HS-27A (cell line): ENCODE measurements around the gene GYPB.
A peak's percentile ranks its signal among the peaks of the same experiment; 100 is the strongest.
"Not testable (repeated sequence)": the region's sequence is repeated elsewhere in the genome, so short reads cannot be mapped to it uniquely, and the experiment has no call there.

ENCODE experiments used
- DNase-seq: peaks from one replicate; pipeline ENCODE4 v3.0.0-alpha.2; 2012; ENCODE audit warnings: low read depth, missing footprints

Gene GYPB

GRCh38 chr4:144008602-144009001, 10.6 kb downstream of the GYPB start:
- not testable (repeated sequence) for DNase-seq

DNA sequence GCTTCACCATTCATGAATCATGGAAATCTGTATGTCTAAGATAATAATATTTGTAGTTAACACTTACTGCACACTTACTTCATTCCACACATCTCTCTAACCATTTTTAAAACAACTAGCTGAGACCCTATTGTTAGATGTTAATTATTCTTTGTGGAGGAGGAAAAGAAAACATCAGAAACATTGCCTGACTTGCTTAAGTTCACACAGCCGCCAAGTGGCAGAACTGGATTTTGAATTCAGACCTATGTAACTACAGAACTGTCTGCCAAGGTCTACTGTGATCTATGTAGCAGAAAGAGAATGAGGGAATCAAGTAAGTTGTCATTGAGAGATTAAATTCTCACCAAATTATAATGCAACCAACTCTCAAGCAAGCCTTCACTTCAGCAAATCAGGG, 11.2 kb downstream of the GYPB start:
- not testable (repeated sequence) for DNase-seq

DNA sequence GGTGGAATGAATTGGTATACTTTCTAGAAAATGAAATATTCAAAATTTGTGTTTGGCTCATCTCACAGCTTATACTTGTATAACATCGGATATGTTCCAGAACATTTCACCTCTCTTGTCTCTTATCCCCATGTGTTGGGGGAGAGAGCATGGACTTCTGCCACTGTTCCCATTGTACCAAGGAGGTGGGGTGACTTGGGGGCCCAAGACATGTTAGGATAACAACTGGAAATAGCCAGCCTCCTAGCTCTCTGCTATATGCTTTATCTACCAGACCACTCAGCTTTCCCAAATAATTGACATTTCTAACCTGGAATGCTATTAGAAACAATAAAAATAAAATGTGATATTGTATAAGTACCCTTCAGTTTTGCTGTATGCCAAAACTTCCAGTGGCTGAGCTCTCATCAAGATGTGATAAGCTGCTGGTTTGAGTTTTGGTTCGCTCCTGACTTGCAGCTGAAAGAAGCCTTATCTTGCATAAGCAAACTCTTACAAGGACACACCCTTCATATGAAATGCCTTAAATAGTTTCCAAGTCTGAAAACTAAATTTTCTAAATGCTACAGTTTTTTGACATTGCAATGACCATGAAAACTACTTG, 12.9 kb downstream of the GYPB start:
- peak; percentile 73 for DNase-seq

- not testable (repeated sequence) for DNase-seq
These were observed 13.6 kb downstream of the GYPB start for GRCh38 chr4:144005558-144005953.

GRCh38 chr4:144004868-144005557, 14.2 kb downstream of the GYPB start:
- peak; percentile 66 for DNase-seq

- DNase-seq = not testable (repeated sequence)
These were observed 15.3 kb downstream of the GYPB start for GRCh38 chr4:144003890-144004265.

- not testable (repeated sequence) for DNase-seq
These were observed 15.8 kb downstream of the GYPB start for GRCh38 chr4:144003205-144003889.

DNA sequence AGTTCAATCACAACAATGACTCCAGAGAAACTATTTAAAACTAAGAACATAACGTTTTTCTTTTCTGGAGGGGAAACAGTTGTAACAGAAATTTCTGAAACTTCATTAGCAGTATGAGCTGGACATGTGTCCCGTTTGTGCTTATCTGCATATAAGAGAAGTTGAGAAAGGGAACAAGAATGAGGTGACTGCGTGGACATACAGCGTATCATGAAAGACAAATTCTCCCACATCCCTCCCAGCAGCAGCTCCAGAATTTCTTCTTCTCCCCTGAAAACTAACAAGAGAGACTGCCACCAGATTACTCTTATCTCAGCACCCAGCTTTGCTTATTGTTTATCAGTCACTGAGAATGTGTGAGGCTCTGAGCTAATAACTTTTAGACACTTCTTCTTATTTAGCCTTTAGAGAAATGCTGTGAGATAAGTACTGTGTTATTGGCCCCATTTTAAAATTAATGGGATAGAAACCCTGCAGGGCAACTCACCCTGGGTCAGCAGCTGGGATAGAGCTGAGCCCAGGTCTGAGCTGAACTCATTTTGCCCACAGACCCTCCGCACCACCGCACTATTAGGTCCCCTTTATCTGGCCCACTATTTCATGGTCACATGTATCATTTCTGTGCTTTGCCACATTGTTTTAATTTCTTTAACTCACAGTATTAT, 18.7 kb downstream of the GYPB start:
- DNase-seq = not testable (repeated sequence)

GRCh38 chr4:143996193-143996592, 23.0 kb downstream of the GYPB start:
- DNase-seq = not testable (repeated sequence)

DNA sequence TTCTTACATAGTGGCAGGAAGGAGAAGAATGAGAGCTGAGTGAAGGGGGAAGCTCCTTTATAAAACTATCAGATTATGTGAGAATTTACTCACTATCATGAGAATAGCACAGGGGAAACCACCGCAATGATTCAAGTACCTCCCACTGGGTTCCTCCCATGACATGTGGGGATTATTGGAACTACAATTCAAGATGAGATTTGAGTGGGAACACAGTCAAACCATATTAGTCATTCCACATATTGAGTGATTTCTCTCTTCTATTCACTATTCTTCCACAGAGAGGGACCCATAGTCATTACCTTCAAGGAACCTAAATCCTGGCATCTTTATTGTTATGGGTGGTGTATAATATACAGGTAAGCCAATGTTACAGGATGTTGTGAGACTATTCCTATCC, 27.4 kb downstream of the GYPB start:
- not testable (repeated sequence) for DNase-seq

GRCh38 chr4:143990717-143991116, 28.5 kb downstream of the GYPB start:
- not testable (repeated sequence) for DNase-seq

DNA sequence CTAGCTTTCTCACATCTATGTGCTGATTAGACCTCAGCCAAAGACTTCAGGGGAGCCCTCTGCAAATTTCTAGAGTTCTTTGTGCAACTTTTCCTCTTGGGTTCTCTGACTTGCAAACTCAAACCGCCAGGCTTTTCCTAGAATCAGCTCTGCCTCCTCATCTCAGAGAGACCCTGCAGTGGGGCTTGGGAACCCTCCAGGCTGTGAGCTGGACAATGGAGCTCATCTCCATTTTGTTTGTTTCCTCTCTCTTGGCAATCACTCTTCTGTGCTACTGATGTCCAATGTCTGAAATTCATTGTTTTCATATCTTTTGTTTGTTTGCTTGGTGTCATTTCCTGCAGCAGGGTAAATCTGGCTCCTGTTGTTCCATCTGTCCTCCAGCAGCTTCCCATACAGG, 33.0 kb downstream of the GYPB start:
- DNase-seq = no peak

- not testable (repeated sequence) for DNase-seq
These were observed 38.4 kb downstream of the GYPB start for GRCh38 chr4:143980776-143981175.

DNA sequence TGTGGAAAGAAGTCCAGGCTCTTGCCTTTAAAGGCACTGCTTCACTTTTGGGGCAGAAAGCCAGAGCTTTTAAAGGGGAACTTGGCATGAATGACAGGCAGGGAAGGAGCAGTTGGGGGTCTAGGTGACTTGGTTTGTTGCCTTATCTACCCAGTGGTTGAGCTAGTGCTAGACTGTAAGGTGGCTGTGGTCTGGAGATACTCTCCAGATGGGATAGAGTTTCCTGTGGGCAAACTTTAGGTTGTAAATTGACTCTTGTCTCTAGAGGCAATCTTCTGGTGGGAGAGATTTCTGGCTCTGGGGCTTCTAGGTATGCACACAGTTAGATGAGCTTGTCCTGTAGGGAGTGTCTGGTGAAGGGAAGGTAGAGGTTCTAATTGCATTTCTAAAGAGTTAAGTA, 43.7 kb downstream of the GYPB start:
- not testable (repeated sequence) for DNase-seq

- not testable (repeated sequence) for DNase-seq
These were observed 45.2 kb downstream of the GYPB start for GRCh38 chr4:143974021-143974420.

GRCh38 chr4:143961075-143961474, 58.1 kb downstream of the GYPB start:
- no peak for DNase-seq

GRCh38 chr4:143955306-143955705, 63.9 kb downstream of the GYPB start:
- not testable (repeated sequence) for DNase-seq

- DNase-seq = not testable (repeated sequence)
These were observed 67.7 kb downstream of the GYPB start for GRCh38 chr4:143951458-143951972.

DNA sequence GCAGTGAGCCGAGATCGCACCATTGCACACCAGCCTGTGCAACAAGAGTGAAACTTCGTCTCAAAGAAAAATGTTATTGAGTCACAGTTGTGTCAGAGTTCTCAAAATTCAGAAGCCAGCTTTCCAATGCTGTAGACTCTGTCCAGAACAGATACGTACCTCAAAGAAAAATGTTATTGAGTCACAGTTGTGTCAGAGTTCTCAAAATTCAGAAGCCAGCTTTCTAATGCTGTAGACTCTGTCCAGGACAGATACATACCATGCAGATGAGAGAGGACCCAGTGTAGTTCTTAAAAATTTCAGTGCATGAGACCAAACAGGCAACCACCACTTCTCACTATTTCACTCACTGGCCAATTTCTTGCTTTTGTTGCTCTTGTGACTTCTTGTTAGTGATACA, 68.2 kb downstream of the GYPB start:
- not testable (repeated sequence) for DNase-seq

- not testable (repeated sequence) for DNase-seq
These were observed 69.0 kb downstream of the GYPB start for GRCh38 chr4:143950185-143950584.

GRCh38 chr4:143947493-143947892, 71.7 kb downstream of the GYPB start:
- DNase-seq = not testable (repeated sequence)
